HG03442 (cell line): ENCODE measurements around the gene ARHGAP12.

Experiments
- ATAC-seq: cut with Tn5 transposase; IDR thresholded peaks from one replicate; pipeline ENCODE4 v1.9.1; 2021; ENCODE audit warnings: mild to moderate bottlenecking, moderate library complexity; ENCODE audit not compliant: unreplicated experiment

The ARHGAP12 gene

GRCh38 chr10:31886885-31887284 lies 41.7 kb downstream of the ARHGAP12 start:
- no peak for ATAC-seq

- no peak for ATAC-seq
Observed at GRCh38 chr10:31885971-31886370, 42.7 kb downstream of the ARHGAP12 start.

DNA sequence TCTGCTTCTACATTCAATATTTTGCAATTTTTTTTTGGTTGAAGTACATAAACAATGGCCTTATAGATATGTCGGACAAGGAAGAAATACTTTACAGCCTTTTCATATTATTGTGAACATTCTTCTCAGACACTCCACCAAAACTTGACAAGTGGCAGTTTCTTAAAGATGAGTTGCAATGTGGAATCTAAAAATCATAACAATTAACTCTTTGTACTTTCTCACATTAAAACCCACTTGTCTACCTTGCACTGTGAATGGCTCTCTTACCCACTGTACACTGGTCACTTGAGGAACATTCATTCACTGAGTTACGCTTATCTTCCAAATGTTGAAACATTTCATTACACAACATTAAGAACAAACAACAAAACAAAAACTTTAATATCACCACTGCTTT lies 44.2 kb downstream of the ARHGAP12 start:
- no peak for ATAC-seq

DNA sequence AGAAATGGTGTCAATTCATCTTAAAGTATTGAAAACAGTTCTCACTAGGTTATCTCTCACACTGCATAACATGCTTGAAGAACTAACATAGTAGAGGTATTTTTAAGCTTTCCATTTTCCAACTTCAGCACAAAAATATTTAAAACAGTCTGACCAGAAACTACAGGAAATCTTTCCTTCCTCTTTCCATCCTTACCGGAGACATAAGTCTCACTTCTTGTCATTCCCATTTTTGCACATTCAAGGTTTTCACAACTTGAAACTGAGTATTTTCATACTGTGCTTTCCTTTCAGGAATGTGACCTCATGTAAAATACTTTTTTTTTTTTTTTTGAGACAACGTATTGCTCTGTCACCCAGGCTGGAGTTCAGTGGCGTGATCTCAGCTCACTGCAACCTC lies 45.2 kb downstream of the ARHGAP12 start:
- ATAC-seq = no peak

GRCh38 chr10:31878486-31878885 lies 50.1 kb downstream of the ARHGAP12 start:
- no peak for ATAC-seq

- ATAC-seq = no peak
Observed at GRCh38 chr10:31876652-31877352, 51.8 kb downstream of the ARHGAP12 start.

GRCh38 chr10:31875608-31876007 lies 53.0 kb downstream of the ARHGAP12 start:
- ATAC-seq = no peak

DNA sequence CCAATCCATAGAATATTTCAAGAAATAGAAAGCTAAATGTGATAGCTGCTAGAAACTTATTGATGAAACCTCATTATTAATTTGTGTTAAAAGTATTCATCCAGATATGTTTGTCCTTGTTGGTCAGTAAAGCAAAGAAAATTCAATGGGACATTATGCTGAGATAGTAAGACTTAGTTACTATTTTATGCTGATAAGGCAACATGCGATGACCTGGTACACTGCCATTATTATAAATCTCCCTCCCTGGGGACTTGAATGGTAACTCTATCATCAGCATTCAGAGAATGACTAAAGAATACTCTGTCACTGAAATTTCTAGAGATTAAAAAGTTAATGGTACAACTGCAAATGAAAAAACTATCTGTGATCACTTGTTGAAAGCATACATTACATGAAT lies 54.9 kb downstream of the ARHGAP12 start:
- ATAC-seq = no peak

GRCh38 chr10:31871266-31872065 lies 57.2 kb downstream of the ARHGAP12 start:
- ATAC-seq = no peak

DNA sequence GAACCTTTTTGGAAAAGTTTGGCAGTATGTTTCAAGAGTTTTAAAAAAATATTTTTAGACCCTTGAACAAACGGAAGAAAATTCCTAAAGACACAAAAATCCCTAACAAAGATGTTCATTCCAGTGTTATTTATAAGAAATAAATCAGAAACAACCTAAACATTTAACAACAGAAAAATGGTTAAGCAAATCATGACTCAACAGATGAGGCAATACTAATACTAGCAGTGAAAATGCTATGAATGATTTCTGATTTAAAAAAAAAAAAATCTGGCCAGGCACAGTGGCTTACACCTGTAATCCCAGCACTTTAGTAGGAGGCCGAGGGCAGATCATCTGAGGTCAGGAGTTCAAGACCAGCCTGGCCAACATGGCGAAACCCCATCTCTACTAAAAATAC lies 61.0 kb downstream of the ARHGAP12 start:
- no peak for ATAC-seq

- no peak for ATAC-seq
Observed at GRCh38 chr10:31866118-31866670, 62.4 kb downstream of the ARHGAP12 start.

DNA sequence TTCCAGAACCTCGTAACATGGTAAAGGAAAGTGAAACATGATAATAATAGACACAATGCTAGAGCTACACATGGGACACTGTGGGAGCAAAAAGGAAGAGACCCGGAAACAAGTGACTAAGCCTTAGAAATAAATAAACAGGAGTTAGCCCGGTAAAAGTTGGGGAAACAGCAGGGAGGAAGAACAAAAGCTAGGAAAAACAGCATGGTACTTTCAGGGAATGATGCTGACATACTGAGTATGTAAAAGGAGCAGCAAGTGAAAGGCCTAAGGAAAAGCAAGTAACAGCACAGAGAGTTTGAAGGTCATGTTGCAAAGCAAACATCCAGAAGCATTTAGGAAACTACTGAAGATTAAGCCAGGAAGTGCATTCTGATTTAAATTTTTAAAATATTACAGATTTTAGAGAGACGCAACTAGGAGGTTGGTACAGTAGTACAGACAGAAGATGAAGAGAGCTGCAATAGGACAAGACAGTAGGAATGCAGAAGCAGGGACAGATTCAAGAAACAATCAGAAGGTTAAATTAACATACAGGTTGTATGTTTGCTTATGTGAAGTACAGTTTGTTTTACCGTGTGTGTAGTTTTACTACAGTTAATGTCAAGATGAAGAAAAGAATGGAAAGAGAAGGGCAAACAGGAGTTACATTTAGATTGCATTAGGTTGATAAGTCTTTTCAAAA lies 63.7 kb downstream of the ARHGAP12 start:
- no peak for ATAC-seq

- ATAC-seq = no peak
Observed at GRCh38 chr10:31855033-31855432, 73.6 kb downstream of the ARHGAP12 start.

GRCh38 chr10:31853629-31854028 lies 75.0 kb downstream of the ARHGAP12 start:
- ATAC-seq = no peak

DNA sequence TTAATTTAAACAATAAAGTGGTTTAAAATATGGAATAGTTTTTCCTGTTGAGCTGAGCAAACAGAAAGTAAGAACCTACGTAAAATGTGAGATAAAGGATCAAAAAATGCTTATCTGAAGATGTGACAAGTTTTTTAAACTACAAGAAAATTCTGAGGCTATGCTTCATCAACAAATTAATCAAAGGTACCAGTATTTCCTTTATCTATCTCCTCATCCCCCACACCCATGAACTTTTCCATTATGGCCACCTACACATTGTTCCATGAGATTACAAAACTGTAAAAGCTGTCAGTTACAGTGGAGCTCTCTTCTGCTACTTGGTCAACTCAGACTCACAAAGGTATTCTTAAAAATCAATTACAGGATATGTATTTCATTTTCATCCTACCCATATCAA lies 77.4 kb downstream of the ARHGAP12 start:
- no peak for ATAC-seq

DNA sequence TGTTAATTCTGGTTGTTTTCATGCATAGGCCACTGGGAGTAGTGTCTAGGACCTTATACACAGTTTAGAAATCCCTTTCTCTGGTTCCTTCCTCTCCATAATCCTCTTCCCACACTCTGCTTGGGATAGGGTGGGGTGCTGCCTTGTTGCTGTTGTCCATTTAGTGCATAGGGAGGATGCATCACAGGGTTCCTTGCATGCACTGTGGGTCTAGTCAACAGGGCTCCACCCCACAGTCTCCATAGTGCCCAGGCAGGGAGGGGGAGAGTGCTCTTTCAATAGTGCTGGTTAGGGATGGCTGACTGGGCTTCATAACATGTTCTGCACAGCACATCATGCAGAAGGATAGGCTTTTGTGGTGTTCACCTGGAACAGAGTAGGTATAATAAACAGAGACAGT lies 81.1 kb downstream of the ARHGAP12 start:
- no peak for ATAC-seq

DNA sequence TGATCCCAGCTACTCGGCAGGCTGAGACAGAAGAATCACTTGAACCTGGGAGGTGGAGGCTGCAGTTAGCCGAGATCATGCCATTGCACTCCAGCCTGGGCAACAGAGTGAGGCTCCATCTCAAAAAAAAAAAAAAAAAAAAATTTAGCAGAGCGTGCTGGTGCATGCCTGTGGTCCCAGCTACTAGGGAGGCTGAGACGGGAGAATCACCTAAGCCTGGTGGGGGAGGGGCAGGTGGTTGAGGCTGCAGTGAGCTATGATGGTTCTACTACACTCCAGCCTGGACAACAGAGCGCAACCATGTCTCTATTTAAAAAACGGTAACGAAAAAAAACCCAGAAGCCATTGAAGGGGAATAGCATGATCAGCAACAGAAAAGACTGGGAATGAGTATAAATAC lies 89.9 kb downstream of the ARHGAP12 start:
- no peak for ATAC-seq

GRCh38 chr10:31838065-31838464 lies 90.6 kb downstream of the ARHGAP12 start:
- ATAC-seq = no peak

- no peak for ATAC-seq
Observed at GRCh38 chr10:31836569-31837406, 91.8 kb downstream of the ARHGAP12 start.

- no peak for ATAC-seq
Observed at GRCh38 chr10:31833753-31834152, 94.9 kb downstream of the ARHGAP12 start.

DNA sequence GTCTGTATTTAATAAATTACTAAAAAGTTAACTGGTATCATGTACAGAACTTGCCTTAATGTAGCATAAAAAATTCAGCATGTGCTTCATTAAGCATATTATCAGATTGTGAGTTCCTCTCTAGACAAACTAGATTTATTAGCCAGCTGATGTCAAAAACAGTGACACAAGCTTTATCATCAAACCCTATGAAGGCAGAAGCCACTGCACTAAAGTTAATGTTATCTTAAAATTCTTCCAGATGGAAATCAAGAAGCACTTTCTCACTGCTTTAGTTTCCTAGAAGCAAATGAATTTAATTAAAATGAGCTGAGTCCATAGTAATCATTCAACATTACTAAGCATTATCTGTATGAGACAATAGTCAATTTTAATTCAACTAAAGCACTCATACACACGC lies 96.4 kb downstream of the ARHGAP12 start:
- no peak for ATAC-seq
